Prostate gland (tissue), 2 donors: ENCODE measurements around the gene TAF9. TPM values are rescaled to one million over a fixed set of nuclear protein-coding genes. Genes with fewer than 3 reads are reported as not detected.

Experiments
- DNase-seq: peaks from one replicate; pipeline ENCODE4 v3.0.0-alpha.2; 2019; ENCODE audit warnings: low spot score
- H3K27ac ChIP-seq, 2 donors: fragments of 200-600 bp; sonication (generic); 2 replicates each; pipeline ENCODE4 v1.5.1; 2017 to 2019
- H3K27me3 ChIP-seq: fragments of 200-600 bp; sonication (generic); replicated peaks from 2 replicates; pipeline ENCODE4 v1.5.1; 2019; ENCODE audit not compliant: insufficient read depth
- H3K36me3 ChIP-seq, 2 donors: fragments of 200-600 bp; sonication (generic); 1 replicate in 1 of 2; 2 replicates in 1 of 2; pipeline versions ENCODE4 v1.5.1 to v1.8.1; 2017 to 2019
- H3K4me1 ChIP-seq: fragments of 200-600 bp; sonication (generic); replicated peaks from 2 replicates; pipeline ENCODE4 v1.5.1; 2019
- H3K4me3 ChIP-seq, 2 donors: fragments of 200-600 bp; sonication (generic); 2 replicates each; pipeline ENCODE4 v1.5.1; 2017 to 2019
- H3K9me3 ChIP-seq: fragments of 200-600 bp; sonication (generic); 2 replicates; pipeline ENCODE4 v1.5.1; 2017
- POLR2A ChIP-seq: fragments of 450-650 bp; IDR thresholded peaks from one replicate; pipeline ENCODE4 v1.6.1; 2016; ENCODE audit warnings: antibody characterized with exemption, mild to moderate bottlenecking
- POLR2AphosphoS5 ChIP-seq: sonication (generic); formaldehyde crosslinking; IDR thresholded peaks from one replicate; pipeline ENCODE4 v1.6.1; 2017; ENCODE audit warnings: antibody characterized with exemption
- WGBS: methylation state at CpG from one replicate; pipeline ENCODE4 v1.1.5; 2018; 5-methylcytosine and 5-hydroxymethylcytosine counted together
- intact Hi-C: fragments of 100-400 bp; cut with DNase I; formaldehyde crosslinking; loops from one replicate; pipeline ENCODE4 v1.14.2; 2022
- total RNA-seq, 2 donors: library from RNA; depleted of rRNA; stranded (reverse); fragments of >200 nt; gene quantifications; one replicate each; pipeline ENCODE4 v1.1.0, GENCODE V29; 2016
- TF ChIP-seq, protein P1 (sequence below), 4 experiments: fragments of 200-600 bp in 2 of 4; fragments of 450-650 bp in 2 of 4; sonication (generic) in 2 of 4; IDR thresholded peaks; 1 replicate in 3 of 4; 2 replicates in 1 of 4; pipeline ENCODE4 v1.5.1; 2016 to 2019; ENCODE audit warnings: antibody characterized with exemption in 4 of 4, mild to moderate bottlenecking in 2 of 4, moderate library complexity in 2 of 4

TAF9 gene
- total RNA-seq, 2 donors from 2014 or later, result 32.2 to 50.1 TPM

DNA sequence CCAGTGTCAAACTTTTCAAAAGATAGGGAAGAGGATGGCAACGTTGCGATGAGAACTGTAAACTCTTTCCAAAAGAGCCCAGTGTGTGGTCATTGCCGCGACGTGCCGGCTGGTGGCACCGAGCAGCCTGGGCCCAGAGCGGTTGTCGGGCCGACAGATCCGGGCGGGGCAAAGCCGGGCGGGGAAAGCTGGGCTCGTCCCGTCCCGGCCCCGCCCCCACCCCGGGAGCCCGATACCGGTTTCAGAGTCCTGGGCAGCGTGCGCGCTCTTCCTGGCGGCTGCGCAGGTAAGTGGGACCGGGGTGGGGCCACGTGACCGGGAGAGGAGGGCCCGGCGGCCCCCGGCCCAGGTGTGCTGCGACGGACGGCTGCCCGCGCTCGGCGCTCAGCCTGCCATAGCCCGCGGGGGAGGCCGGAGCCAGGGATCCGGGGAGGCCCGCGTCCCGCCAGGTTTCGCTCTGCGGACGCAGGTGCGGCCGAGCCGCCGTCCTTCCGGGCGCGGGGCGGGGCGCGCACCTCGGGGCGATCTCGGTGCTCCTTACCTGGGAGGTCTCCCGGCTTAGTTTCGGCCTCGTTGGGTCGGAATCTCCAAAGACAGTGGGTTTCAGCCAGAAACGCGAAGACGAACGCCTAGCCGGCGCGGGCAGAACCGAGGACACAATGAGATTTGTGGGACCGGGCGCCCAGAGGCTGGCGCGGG lies 45.7 kb upstream of the TAF9 start, which contains the start of gene MARVELD2:
Gene MARVELD2 (plus strand): TSS at position 232 of the 699 bp plus-strand sequence. CDS start 4,270 bp downstream, outside the sequence.
- Histone ChIP-seq H3K27ac (peak within 1 kb of the TSS; percentile 88), H3K9me3 (no peaks in the 10 kb centered on the region)

DNA sequence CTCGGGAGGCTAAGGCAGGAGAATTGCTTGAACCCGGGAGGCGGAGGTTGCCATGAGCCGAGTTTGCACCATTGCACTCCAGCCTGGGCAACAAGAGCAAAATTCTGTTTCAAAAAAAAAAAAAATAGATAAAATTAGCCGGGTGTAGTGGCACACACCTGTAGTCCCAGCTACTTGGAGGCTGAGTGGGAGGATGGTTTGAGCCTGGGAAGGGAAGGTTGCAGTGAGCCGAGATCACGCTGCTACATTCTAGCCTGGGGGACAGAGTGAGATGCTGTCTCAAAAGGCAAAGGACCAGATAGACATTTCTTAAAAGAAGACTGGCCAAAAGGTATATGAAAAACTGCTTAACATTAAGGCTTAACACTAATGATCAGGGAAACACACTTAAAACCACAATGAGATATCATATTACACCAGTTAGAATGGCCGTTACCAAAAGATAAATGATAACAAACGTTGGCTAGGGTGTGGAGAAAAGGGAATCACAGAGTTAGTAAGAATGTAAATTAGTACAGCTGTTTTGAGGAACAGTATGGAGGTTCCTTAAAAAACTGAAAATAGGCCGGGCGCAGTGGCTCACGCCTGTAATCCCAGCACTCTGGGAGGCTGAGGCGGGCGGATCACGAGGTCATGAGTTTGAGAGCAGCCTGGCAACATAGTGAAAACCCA lies 35.5 kb upstream of the TAF9 start:
- no peaks in the 10 kb centered on the region for H3K36me3 ChIP-seq
- H3K9me3 ChIP-seq, result no peaks in the 10 kb centered on the region
- H3K4me1 ChIP-seq, result no peaks in the 10 kb centered on the region
- intact Hi-C loops, result no loop called here
- no peaks in the 10 kb centered on the region for H3K27me3 ChIP-seq
- H3K4me3 ChIP-seq, result no peak overlapping the region
- no peak for DNase-seq
- WGBS, result 83% methylated on average over 15 of the region's 15 CpGs
- no peak for TF ChIP-seq POLR2AphosphoS5
- TF ChIP-seq POLR2A, result no peak
- TF ChIP-seq, protein P1, sequence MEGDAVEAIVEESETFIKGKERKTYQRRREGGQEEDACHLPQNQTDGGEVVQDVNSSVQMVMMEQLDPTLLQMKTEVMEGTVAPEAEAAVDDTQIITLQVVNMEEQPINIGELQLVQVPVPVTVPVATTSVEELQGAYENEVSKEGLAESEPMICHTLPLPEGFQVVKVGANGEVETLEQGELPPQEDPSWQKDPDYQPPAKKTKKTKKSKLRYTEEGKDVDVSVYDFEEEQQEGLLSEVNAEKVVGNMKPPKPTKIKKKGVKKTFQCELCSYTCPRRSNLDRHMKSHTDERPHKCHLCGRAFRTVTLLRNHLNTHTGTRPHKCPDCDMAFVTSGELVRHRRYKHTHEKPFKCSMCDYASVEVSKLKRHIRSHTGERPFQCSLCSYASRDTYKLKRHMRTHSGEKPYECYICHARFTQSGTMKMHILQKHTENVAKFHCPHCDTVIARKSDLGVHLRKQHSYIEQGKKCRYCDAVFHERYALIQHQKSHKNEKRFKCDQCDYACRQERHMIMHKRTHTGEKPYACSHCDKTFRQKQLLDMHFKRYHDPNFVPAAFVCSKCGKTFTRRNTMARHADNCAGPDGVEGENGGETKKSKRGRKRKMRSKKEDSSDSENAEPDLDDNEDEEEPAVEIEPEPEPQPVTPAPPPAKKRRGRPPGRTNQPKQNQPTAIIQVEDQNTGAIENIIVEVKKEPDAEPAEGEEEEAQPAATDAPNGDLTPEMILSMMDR (IDR thresholded peaks at IDR 0.05), result no peak
- H3K27ac ChIP-seq, result no peak overlapping the region

More for the DNA sequence above, 45.7 kb upstream of the TAF9 start, which contains the start of gene MARVELD2:
- Histone ChIP-seq H3K4me3 (peak within 1 kb of the TSS; percentile 66 to 79), H3K36me3 (no peaks in the 10 kb centered on the region), H3K27me3 (no peaks in the 10 kb centered on the region), H3K4me1 (no peaks in the 10 kb centered on the region)
- DNase-seq, result peak; percentile 96
- WGBS, result 4% methylated on average over 41 of the region's 78 CpGs
- TF ChIP-seq, protein P1 (IDR thresholded peaks at IDR 0.05), result peak in 3 of 4 experiments; percentile 45 to 71 (median 65)
- peak; percentile 85 for TF ChIP-seq POLR2A
- TF ChIP-seq POLR2AphosphoS5, result peak; percentile 70
- intact Hi-C loops, result loop anchor here (10.0 kb wide), 1 partner anchor 80 kb away; the partner anchor contains the start of gene OCLN

DNA sequence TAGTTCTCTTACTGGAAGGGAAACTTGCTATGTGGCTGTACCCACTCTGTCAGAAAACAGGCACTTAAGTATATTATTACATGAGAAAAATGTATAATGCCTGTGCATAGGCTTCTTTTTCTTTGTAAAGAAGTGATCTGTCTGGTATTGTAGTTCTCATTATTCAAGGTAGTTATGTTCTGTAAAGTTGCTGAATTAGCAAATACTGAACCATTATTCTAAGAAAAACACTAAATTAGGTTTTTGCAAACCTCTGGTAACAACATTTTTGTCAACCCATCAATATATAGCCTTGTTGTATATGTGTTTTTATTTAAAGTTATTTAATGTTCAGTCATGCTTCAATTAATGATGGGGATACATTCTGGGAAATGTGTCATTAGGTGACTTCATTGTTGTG lies 9.1 kb upstream of the TAF9 start:
- no peaks in the 10 kb centered on the region for H3K4me1 ChIP-seq
- DNase-seq, result no peak
- no peak for TF ChIP-seq POLR2AphosphoS5
- TF ChIP-seq POLR2A, result no peak
- TF ChIP-seq, protein P1 (IDR thresholded peaks at IDR 0.05), result no peak
- intact Hi-C loops, result no loop called here
- no peak overlapping the region for H3K27ac ChIP-seq
- no peaks in the 10 kb centered on the region for H3K36me3 ChIP-seq
- no peak overlapping the region for H3K4me3 ChIP-seq
- no peaks in the 10 kb centered on the region for H3K9me3 ChIP-seq
- no peaks in the 10 kb centered on the region for H3K27me3 ChIP-seq

DNA sequence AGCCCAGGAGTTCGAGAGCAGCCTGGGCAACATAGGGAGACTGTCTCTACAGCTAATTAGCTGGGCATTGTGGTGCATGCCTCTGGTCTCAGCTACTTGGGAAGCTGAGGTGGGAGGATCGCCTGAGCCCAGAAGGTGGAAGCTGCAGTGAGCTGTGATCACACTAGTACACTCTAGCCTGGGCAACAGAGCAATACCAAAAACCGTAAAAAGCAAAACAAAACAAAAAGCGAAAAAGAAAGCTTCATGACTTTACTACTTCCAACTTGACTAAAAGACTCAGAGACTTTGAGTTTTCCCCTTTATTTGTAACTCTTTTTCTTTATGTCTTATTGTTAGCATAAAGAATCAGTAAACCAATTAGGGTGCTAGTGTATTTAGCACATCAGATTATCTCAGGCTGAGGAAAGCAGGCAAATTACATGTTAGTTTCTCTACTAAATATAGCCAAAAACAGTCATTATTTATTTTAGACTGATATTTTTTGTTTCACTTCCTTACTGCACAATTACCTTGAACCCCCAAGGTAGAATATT lies 5.7 kb upstream of the TAF9 start:
- no peak overlapping the region for H3K27ac ChIP-seq
- no peak for TF ChIP-seq POLR2A
- TF ChIP-seq, protein P1 (IDR thresholded peaks at IDR 0.05), result no peak
- TF ChIP-seq POLR2AphosphoS5, result no peak
- whole genome bisulfite sequencing, result 89% methylated on average over 4 of the region's 4 CpGs
- DNase-seq, result no peak
- H3K4me1 ChIP-seq, result no peaks in the 10 kb centered on the region
- no peaks in the 10 kb centered on the region for H3K9me3 ChIP-seq
- intact Hi-C loops, result no loop called here
- no peaks in the 10 kb centered on the region for H3K36me3 ChIP-seq
- no peaks in the 10 kb centered on the region for H3K27me3 ChIP-seq
- no peak overlapping the region for H3K4me3 ChIP-seq
